Lung (tissue), 12 donors: Measurements from ENCODE around the gene TBC1D4. TPM values are rescaled to one million over a fixed set of nuclear protein-coding genes. Genes with fewer than 3 reads are reported as not detected.

Source experiments
- ATAC-seq: fragments of 200-7000 bp; cut with Tn5 transposase; one replicate; pipeline ENCODE4 v1.9.1; 2020; ENCODE audit warnings: moderate number of reproducible peaks; ENCODE audit not compliant: insufficient read depth, low FRiP score
- DNase-seq, 3 donors: peaks; one replicate each; pipeline ENCODE4 v3.0.0-alpha.2; 2013 to 2017
- H3K27ac ChIP-seq, 2 donors: one replicate each; pipeline ENCODE4 v1.5.1; 2013; ENCODE audit warnings: mild to moderate bottlenecking in 2 of 2, moderate library complexity in 2 of 2, control low read depth in 1 of 2, inconsistent platforms in 1 of 2, low read depth in 1 of 2, low read length in 1 of 2
- H3K27me3 ChIP-seq, 3 donors: one replicate each; pipeline ENCODE4 v1.5.1; 2013; ENCODE audit warnings: low read length in 2 of 3; ENCODE audit not compliant: control insufficient read depth in 3 of 3, insufficient read depth in 3 of 3
- H3K36me3 ChIP-seq, 4 donors: one replicate each; pipeline ENCODE4 v1.5.1; 2013; ENCODE audit warnings: low read length in 4 of 4, mild to moderate bottlenecking in 1 of 4, moderate library complexity in 1 of 4; ENCODE audit not compliant: control insufficient read depth in 4 of 4, insufficient read depth in 4 of 4
- H3K4me1 ChIP-seq, 5 donors: one replicate each; pipeline ENCODE4 v1.5.1; 2013; ENCODE audit warnings: low read length in 5 of 5, mild to moderate bottlenecking in 2 of 5, moderate library complexity in 1 of 5; ENCODE audit not compliant: control insufficient read depth in 5 of 5, insufficient read depth in 5 of 5
- H3K4me3 ChIP-seq: one replicate; pipeline ENCODE4 v1.5.1; 2013; ENCODE audit warnings: mild to moderate bottlenecking, control low read depth, moderate library complexity
- H3K9ac ChIP-seq, 2 donors: one replicate each; pipeline ENCODE4 v1.5.1; 2013; ENCODE audit warnings: low read length in 2 of 2, control low read depth in 1 of 2; ENCODE audit not compliant: insufficient read depth in 1 of 2
- H3K9me3 ChIP-seq, 4 donors: one replicate each; pipeline ENCODE4 v1.5.1; 2013; ENCODE audit warnings: low read length in 3 of 4, mild to moderate bottlenecking in 1 of 4, moderate library complexity in 1 of 4; ENCODE audit not compliant: control insufficient read depth in 4 of 4, insufficient read depth in 3 of 4
- CTCF ChIP-seq: IDR thresholded peaks from 2 replicates; pipeline ENCODE4 v1.5.1; 2012; ENCODE audit warnings: mild to moderate bottlenecking; ENCODE audit errors: control extremely low read depth, extremely low read depth
- WGBS, 2 donors: extraction: QIAGEN DNeasy Blood & Tissue Kit; methylation state at CpG; one replicate each; pipeline ENCODE4 v1.1.7; 2013; 5-methylcytosine and 5-hydroxymethylcytosine counted together
- polyA plus RNA-seq, 2 donors: library from polyadenylated mRNA; stranded (reverse); fragments of 200-250 nt; gene quantifications; one replicate each; pipeline ENCODE4 v1.2.1, GENCODE V29; 2013
- total RNA-seq, 2 donors: library from RNA; depleted of rRNA in 1 of 2; stranded (reverse); fragments of >200 nt in 1 of 2; gene quantifications; one replicate each; pipeline ENCODE4 v1.2.1, GENCODE V29; 2014 to 2021
- donor health status: control.
- donor health status: control.
- donor health status: Bipolar disorder and iron deficiency.
- donor health status: healthy.
- donor health status: DM: yes; HTN: yes; CAD: no.

Gene TBC1D4
- total and polyA plus RNA-seq, 4 donors: 4.3 to 26.4 (median 14.0) TPM

- H3K27ac ChIP-seq: no peak overlapping the region
- WGBS, 2 donors: 95 to 96% methylated on average over 30 of the region's 30 CpGs
- no peak for ATAC-seq
- DNase-seq: no peak
- no peaks in the 10 kb centered on the region for H3K27me3 ChIP-seq
- H3K36me3 ChIP-seq: no peaks in the 10 kb centered on the region
- no peaks in the 10 kb centered on the region for H3K9me3 ChIP-seq
- TF ChIP-seq CTCF: no peak
- H3K4me1 ChIP-seq: no peaks in the 10 kb centered on the region
- H3K9ac ChIP-seq: no peak overlapping the region
- no peak overlapping the region for H3K4me3 ChIP-seq
Measured at GRCh38 chr13:75518439-75519088, 36.6 kb upstream of the TBC1D4 start.

- no peak overlapping the region for H3K4me3 ChIP-seq
- no peak for TF ChIP-seq CTCF
- H3K4me1 ChIP-seq: no peaks in the 10 kb centered on the region
- H3K9me3 ChIP-seq: no peaks in the 10 kb centered on the region
- H3K27ac ChIP-seq: no peak overlapping the region
- no peaks in the 10 kb centered on the region for H3K27me3 ChIP-seq
- DNase-seq: no peak
- ATAC-seq: no peak
- no peaks in the 10 kb centered on the region for H3K36me3 ChIP-seq
- 77 to 78% methylated on average over 3 of the region's 3 CpGs for WGBS, 2 donors
- H3K9ac ChIP-seq: no peak overlapping the region
Measured at GRCh38 chr13:75514080-75514995, 32.4 kb upstream of the TBC1D4 start.

- Histone ChIP-seq H3K27me3 (no peaks in the 10 kb centered on the region), H3K27ac (no peak overlapping the region), H3K4me3 (no peak overlapping the region), H3K4me1 (no peaks in the 10 kb centered on the region), H3K36me3 (no peaks in the 10 kb centered on the region), H3K9me3 (no peaks in the 10 kb centered on the region), H3K9ac (no peak overlapping the region)
- WGBS, 2 donors: 84 to 87% methylated on average over 5 of the region's 5 CpGs
- no peak for DNase-seq
- no peak for ATAC-seq
- no peak for TF ChIP-seq CTCF
Measured at GRCh38 chr13:75513271-75513670, 31.3 kb upstream of the TBC1D4 start.
